ENCODE measurements around the gene ZNF549. TPM values are rescaled to one million over a fixed set of nuclear protein-coding genes. Genes with fewer than 3 reads are reported as not detected.

The ZNF549 gene
- total and polyA plus RNA-seq, 2 of the 13 experiments (the other 11 are each of a cell fraction or from before 2014, with no cell fraction given), result 2.8 to 6.4 TPM

DNA sequence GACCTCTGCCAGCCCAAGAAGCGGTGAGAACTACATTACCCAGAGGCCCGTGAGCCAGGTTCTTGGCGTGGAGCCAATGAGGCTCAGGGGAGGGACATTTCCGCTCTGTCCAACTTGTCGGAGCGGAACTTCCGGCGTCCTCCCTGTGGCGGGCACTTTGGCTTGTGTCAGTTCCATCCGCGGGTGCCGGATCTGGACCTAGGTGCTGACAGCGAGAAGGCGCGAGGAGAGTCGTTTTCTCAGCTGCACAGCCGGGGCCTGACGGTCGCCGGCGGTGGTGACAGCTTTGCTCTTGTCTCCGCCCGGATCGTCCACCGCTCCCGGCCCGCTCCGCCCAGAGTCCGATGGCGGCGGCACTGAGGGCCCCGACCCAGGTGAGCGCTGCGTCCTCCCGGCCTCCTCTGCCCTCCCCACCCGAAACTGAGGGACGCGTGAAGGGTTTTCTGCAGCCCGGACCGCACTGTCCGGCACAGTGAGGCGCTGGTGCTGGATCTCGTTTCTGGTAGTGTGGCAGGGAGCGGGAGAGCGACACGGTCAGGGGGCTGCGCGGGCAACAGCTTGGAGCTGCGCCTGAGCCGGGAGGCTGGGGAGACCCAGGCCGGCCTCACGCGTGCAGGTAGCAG, 72.7 kb downstream of the ZNF549 start, which contains the start of gene ZNF530 (continued):
- TF ChIP-seq, protein P1, sequence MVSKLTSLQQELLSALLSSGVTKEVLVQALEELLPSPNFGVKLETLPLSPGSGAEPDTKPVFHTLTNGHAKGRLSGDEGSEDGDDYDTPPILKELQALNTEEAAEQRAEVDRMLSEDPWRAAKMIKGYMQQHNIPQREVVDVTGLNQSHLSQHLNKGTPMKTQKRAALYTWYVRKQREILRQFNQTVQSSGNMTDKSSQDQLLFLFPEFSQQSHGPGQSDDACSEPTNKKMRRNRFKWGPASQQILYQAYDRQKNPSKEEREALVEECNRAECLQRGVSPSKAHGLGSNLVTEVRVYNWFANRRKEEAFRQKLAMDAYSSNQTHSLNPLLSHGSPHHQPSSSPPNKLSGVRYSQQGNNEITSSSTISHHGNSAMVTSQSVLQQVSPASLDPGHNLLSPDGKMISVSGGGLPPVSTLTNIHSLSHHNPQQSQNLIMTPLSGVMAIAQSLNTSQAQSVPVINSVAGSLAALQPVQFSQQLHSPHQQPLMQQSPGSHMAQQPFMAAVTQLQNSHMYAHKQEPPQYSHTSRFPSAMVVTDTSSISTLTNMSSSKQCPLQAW (CRISPR knock-in tag; IDR thresholded peaks at IDR 0.05), result 0 out of 2 replicates have a peak, but pooled peaks have one; percentile 43
- TF ChIP-seq, protein P2, sequence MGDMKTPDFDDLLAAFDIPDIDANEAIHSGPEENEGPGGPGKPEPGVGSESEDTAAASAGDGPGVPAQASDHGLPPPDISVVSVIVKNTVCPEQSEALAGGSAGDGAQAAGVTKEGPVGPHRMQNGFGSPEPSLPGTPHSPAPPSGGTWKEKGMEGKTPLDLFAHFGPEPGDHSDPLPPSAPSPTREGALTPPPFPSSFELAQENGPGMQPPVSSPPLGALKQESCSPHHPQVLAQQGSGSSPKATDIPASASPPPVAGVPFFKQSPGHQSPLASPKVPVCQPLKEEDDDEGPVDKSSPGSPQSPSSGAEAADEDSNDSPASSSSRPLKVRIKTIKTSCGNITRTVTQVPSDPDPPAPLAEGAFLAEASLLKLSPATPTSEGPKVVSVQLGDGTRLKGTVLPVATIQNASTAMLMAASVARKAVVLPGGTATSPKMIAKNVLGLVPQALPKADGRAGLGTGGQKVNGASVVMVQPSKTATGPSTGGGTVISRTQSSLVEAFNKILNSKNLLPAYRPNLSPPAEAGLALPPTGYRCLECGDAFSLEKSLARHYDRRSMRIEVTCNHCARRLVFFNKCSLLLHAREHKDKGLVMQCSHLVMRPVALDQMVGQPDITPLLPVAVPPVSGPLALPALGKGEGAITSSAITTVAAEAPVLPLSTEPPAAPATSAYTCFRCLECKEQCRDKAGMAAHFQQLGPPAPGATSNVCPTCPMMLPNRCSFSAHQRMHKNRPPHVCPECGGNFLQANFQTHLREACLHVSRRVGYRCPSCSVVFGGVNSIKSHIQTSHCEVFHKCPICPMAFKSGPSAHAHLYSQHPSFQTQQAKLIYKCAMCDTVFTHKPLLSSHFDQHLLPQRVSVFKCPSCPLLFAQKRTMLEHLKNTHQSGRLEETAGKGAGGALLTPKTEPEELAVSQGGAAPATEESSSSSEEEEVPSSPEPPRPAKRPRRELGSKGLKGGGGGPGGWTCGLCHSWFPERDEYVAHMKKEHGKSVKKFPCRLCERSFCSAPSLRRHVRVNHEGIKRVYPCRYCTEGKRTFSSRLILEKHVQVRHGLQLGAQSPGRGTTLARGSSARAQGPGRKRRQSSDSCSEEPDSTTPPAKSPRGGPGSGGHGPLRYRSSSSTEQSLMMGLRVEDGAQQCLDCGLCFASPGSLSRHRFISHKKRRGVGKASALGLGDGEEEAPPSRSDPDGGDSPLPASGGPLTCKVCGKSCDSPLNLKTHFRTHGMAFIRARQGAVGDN (CRISPR knock-in tag; IDR thresholded peaks at IDR 0.05), result peak; percentile 73
- TF ChIP-seq BRCA1 (CRISPR knock-in tag; IDR thresholded peaks at IDR 0.05) (no peak), ZNF547 (CRISPR knock-in tag; IDR thresholded peaks at IDR 0.05) (peak; percentile 78), SP4 (CRISPR knock-in tag; IDR thresholded peaks at IDR 0.05) (peak; percentile 54; the same call in 1 of the 2 replicates), NR2C2 (CRISPR knock-in tag; IDR thresholded peaks at IDR 0.05; ENCODE audit: borderline replicate concordance) (peak; percentile 85), HNRNPUL1 (IDR thresholded peaks at IDR 0.05; ENCODE audit: low read depth, low read length) (no peak), RFX3 (CRISPR knock-in tag; IDR thresholded peaks at IDR 0.05) (no peak), MAF1 (CRISPR knock-in tag; IDR thresholded peaks at IDR 0.05; ENCODE audit: borderline replicate concordance) (no peak), JDP2 (CRISPR knock-in tag; IDR thresholded peaks at IDR 0.05; ENCODE audit: borderline replicate concordance) (no peak), SAFB2 (CRISPR knock-in tag; IDR thresholded peaks at IDR 0.05; ENCODE audit: borderline replicate concordance, low read depth) (0 out of 2 replicates have a peak, but pooled peaks have one; percentile 51)
- TF ChIP-seq, protein P3, sequence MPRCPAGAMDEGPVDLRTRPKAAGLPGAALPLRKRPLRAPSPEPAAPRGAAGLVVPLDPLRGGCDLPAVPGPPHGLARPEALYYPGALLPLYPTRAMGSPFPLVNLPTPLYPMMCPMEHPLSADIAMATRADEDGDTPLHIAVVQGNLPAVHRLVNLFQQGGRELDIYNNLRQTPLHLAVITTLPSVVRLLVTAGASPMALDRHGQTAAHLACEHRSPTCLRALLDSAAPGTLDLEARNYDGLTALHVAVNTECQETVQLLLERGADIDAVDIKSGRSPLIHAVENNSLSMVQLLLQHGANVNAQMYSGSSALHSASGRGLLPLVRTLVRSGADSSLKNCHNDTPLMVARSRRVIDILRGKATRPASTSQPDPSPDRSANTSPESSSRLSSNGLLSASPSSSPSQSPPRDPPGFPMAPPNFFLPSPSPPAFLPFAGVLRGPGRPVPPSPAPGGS (CRISPR knock-in tag; IDR thresholded peaks at IDR 0.05), result peak; percentile 72; the same call in 1 of the 2 replicates
- TF ChIP-seq, protein P4, sequence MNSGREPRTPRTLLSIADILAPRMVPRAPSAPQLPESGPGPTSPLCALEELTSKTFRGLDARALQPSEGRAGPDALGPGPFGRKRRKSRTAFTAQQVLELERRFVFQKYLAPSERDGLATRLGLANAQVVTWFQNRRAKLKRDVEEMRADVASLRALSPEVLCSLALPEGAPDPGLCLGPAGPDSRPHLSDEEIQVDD (CRISPR knock-in tag; IDR thresholded peaks at IDR 0.05; ENCODE audit: borderline replicate concordance), result no peak
- TF ChIP-seq, protein P5, sequence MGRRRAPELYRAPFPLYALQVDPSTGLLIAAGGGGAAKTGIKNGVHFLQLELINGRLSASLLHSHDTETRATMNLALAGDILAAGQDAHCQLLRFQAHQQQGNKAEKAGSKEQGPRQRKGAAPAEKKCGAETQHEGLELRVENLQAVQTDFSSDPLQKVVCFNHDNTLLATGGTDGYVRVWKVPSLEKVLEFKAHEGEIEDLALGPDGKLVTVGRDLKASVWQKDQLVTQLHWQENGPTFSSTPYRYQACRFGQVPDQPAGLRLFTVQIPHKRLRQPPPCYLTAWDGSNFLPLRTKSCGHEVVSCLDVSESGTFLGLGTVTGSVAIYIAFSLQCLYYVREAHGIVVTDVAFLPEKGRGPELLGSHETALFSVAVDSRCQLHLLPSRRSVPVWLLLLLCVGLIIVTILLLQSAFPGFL (CRISPR knock-in tag; IDR thresholded peaks at IDR 0.05), result no peak
- TF ChIP-seq, protein P6, sequence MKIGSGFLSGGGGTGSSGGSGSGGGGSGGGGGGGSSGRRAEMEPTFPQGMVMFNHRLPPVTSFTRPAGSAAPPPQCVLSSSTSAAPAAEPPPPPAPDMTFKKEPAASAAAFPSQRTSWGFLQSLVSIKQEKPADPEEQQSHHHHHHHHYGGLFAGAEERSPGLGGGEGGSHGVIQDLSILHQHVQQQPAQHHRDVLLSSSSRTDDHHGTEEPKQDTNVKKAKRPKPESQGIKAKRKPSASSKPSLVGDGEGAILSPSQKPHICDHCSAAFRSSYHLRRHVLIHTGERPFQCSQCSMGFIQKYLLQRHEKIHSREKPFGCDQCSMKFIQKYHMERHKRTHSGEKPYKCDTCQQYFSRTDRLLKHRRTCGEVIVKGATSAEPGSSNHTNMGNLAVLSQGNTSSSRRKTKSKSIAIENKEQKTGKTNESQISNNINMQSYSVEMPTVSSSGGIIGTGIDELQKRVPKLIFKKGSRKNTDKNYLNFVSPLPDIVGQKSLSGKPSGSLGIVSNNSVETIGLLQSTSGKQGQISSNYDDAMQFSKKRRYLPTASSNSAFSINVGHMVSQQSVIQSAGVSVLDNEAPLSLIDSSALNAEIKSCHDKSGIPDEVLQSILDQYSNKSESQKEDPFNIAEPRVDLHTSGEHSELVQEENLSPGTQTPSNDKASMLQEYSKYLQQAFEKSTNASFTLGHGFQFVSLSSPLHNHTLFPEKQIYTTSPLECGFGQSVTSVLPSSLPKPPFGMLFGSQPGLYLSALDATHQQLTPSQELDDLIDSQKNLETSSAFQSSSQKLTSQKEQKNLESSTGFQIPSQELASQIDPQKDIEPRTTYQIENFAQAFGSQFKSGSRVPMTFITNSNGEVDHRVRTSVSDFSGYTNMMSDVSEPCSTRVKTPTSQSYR (CRISPR knock-in tag; IDR thresholded peaks at IDR 0.05; ENCODE audit: borderline replicate concordance), result no peak
- TF ChIP-seq, protein P7, sequence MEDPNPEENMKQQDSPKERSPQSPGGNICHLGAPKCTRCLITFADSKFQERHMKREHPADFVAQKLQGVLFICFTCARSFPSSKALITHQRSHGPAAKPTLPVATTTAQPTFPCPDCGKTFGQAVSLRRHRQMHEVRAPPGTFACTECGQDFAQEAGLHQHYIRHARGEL (CRISPR knock-in tag; IDR thresholded peaks at IDR 0.05), result no peak

Data from HepG2 (cell line).